NCI-H446 (cell line): ENCODE measurements around the gene VRK1.
"Not testable (repeated sequence)": the region's sequence is repeated elsewhere in the genome, so short reads cannot be mapped to it uniquely, and the experiment has no call there.

ENCODE experiments used
- DNase-seq, 2 experiments: peaks; one replicate each; lab custom pipeline; 2025; lab: John Stamatoyannopoulos, UW

The VRK1 gene

GRCh38 chr14:96796851-96797581, at the start of gene VRK1:
Gene VRK1, plus strand, starts transcription at chr14:96797382. Its CDS starts 36,090 bp downstream, at chr14:96833472.
- DNase-seq = peak; percentile 97 to 99

- DNase-seq = no peak
Measured at GRCh38 chr14:96747608-96748007, 49.6 kb upstream of the VRK1 start.

GRCh38 chr14:96748362-96748761, 48.8 kb upstream of the VRK1 start:
- DNase-seq = peak in 1 of 2 experiments; percentile 26

GRCh38 chr14:96751505-96751904, 45.7 kb upstream of the VRK1 start:
- no peak for DNase-seq

- no peak for DNase-seq
Measured at GRCh38 chr14:96752125-96752524, 45.1 kb upstream of the VRK1 start.

- no peak for DNase-seq
Measured at GRCh38 chr14:96752594-96752993, 44.6 kb upstream of the VRK1 start.

- peak in 1 of 2 experiments; percentile 35 for DNase-seq
Measured at GRCh38 chr14:96754162-96754844, 42.9 kb upstream of the VRK1 start.

- DNase-seq = peak; percentile 85 to 99
Measured at GRCh38 chr14:96754845-96755184, 42.4 kb upstream of the VRK1 start.

GRCh38 chr14:96756745-96757144, 40.4 kb upstream of the VRK1 start:
- DNase-seq = no peak

- DNase-seq = no peak
Measured at GRCh38 chr14:96757456-96757855, 39.7 kb upstream of the VRK1 start.

GRCh38 chr14:96761066-96761465, 36.1 kb upstream of the VRK1 start:
- no peak for DNase-seq

GRCh38 chr14:96762650-96763049, 34.5 kb upstream of the VRK1 start:
- DNase-seq = peak; percentile 33 to 81

- no peak for DNase-seq
Measured at GRCh38 chr14:96764012-96764411, 33.2 kb upstream of the VRK1 start.

- DNase-seq = not testable (repeated sequence)
Measured at GRCh38 chr14:96765205-96765604, 32.0 kb upstream of the VRK1 start.

GRCh38 chr14:96772929-96773328, 24.3 kb upstream of the VRK1 start:
- no peak for DNase-seq

- DNase-seq = no peak
Measured at GRCh38 chr14:96776791-96777190, 20.4 kb upstream of the VRK1 start.

GRCh38 chr14:96780500-96780899, 16.7 kb upstream of the VRK1 start:
- no peak for DNase-seq

- no peak for DNase-seq
Measured at GRCh38 chr14:96781371-96781770, 15.8 kb upstream of the VRK1 start.

GRCh38 chr14:96782436-96782835, 14.7 kb upstream of the VRK1 start:
- no peak for DNase-seq

GRCh38 chr14:96783043-96783914, 13.9 kb upstream of the VRK1 start:
- no peak for DNase-seq

GRCh38 chr14:96783915-96784224, 13.3 kb upstream of the VRK1 start:
- no peak for DNase-seq

GRCh38 chr14:96790186-96790585, 7.0 kb upstream of the VRK1 start:
- DNase-seq = no peak

GRCh38 chr14:96790706-96791105, 6.5 kb upstream of the VRK1 start:
- DNase-seq = no peak
